Measurements from ENCODE around the gene LDHD. TPM values are rescaled to one million over a fixed set of nuclear protein-coding genes. Genes with fewer than 3 reads are reported as not detected.

LDHD gene
- total and polyA plus RNA-seq, 2 of the 13 experiments (the other 11 are each of a cell fraction or from before 2014, with no cell fraction given) = 9.1 to 9.8 TPM

DNA sequence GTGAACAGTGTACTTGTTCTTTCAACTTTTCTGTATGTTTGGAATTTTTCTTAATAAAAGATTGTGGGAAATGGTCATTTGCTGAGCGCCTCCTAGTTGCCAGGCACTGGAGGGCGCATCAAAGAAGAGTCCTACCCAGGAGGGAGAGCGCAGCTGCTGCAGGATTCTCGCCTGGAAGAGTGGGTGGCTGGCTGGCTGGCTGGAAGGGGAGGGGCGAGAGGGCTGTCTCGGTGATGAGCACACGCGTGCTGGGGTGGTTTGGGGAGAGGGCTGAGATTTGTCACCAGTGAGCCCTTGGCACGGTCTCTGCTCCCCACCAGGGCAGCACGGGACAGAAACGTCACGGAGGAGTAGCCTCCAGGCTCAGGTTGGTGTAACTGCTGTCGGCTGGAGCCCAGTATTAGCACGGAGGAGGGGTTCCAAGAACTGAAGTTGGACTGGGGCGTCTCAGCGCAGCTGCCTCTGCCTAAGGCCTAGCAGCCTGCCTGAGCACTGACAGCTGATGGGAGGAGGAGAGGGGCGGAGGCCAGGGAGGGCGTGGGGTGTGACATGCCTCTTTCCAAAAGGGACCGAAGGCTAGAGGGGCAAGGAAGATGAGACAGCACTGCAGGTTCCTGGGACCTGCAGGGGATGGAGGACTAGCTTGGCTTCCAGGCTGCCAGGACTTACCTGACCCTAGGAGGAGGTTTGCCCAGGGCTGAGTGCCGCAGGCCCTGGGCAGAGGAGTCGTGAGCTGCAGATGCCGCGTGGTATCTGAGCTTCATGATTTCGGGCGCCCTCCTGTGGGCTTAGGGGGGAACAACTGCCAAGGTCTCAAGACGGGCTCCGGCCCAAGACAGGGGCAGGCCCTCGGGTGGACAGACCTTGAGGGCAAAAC is 5.7 kb downstream of the LDHD start (continued):
- TF ChIP-seq MZF1 (CRISPR knock-in tag; IDR thresholded peaks at IDR 0.05; ENCODE audit: borderline replicate concordance) = 0 out of 2 replicates have a peak, but pooled peaks have one; percentile 24
- no peak for TF ChIP-seq FOXA1 (IDR thresholded peaks at IDR 0.05)
- 0 out of 2 replicates have a peak, but pooled peaks have one; percentile 28 for TF ChIP-seq FOXA1 (CRISPR knock-in tag; IDR thresholded peaks at IDR 0.05)
- no peak for TF ChIP-seq ATAD3A (CRISPR knock-in tag; IDR thresholded peaks at IDR 0.05)
- TF ChIP-seq TEAD3 (CRISPR knock-in tag; optimal IDR thresholded peaks at IDR 0.05; ENCODE audit: borderline replicate concordance) = peak; percentile 78
- peak; percentile 54 for TF ChIP-seq GABPB1 (CRISPR knock-in tag; IDR thresholded peaks at IDR 0.05)
- TF ChIP-seq HCFC1 (IDR thresholded peaks at IDR 0.05; ENCODE audit: low read depth, low read length) = no peak
- no peak for TF ChIP-seq MBD4 (IDR thresholded peaks at IDR 0.05; ENCODE audit: borderline replicate concordance, low read length)
- TF ChIP-seq MXD4 (CRISPR knock-in tag; IDR thresholded peaks at IDR 0.05) = peak; percentile 94
- TF ChIP-seq, protein P1, sequence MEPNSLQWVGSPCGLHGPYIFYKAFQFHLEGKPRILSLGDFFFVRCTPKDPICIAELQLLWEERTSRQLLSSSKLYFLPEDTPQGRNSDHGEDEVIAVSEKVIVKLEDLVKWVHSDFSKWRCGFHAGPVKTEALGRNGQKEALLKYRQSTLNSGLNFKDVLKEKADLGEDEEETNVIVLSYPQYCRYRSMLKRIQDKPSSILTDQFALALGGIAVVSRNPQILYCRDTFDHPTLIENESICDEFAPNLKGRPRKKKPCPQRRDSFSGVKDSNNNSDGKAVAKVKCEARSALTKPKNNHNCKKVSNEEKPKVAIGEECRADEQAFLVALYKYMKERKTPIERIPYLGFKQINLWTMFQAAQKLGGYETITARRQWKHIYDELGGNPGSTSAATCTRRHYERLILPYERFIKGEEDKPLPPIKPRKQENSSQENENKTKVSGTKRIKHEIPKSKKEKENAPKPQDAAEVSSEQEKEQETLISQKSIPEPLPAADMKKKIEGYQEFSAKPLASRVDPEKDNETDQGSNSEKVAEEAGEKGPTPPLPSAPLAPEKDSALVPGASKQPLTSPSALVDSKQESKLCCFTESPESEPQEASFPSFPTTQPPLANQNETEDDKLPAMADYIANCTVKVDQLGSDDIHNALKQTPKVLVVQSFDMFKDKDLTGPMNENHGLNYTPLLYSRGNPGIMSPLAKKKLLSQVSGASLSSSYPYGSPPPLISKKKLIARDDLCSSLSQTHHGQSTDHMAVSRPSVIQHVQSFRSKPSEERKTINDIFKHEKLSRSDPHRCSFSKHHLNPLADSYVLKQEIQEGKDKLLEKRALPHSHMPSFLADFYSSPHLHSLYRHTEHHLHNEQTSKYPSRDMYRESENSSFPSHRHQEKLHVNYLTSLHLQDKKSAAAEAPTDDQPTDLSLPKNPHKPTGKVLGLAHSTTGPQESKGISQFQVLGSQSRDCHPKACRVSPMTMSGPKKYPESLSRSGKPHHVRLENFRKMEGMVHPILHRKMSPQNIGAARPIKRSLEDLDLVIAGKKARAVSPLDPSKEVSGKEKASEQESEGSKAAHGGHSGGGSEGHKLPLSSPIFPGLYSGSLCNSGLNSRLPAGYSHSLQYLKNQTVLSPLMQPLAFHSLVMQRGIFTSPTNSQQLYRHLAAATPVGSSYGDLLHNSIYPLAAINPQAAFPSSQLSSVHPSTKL (CRISPR knock-in tag; IDR thresholded peaks at IDR 0.05) = 0 out of 2 replicates have a peak, but pooled peaks have one; percentile 50
- peak; percentile 26; the same call in 1 of the 2 replicates for TF ChIP-seq BCL6 (CRISPR knock-in tag; IDR thresholded peaks at IDR 0.05)
- TF ChIP-seq NCOA2 (CRISPR knock-in tag; IDR thresholded peaks at IDR 0.05) = no peak; the same call in 1 of the 2 replicates
- TF ChIP-seq, protein P2, sequence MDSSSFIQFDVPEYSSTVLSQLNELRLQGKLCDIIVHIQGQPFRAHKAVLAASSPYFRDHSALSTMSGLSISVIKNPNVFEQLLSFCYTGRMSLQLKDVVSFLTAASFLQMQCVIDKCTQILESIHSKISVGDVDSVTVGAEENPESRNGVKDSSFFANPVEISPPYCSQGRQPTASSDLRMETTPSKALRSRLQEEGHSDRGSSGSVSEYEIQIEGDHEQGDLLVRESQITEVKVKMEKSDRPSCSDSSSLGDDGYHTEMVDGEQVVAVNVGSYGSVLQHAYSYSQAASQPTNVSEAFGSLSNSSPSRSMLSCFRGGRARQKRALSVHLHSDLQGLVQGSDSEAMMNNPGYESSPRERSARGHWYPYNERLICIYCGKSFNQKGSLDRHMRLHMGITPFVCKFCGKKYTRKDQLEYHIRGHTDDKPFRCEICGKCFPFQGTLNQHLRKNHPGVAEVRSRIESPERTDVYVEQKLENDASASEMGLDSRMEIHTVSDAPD (CRISPR knock-in tag; IDR thresholded peaks at IDR 0.05) = 0 out of 2 replicates have a peak, but pooled peaks have one; percentile 30
- TF ChIP-seq KAT7 (CRISPR knock-in tag; IDR thresholded peaks at IDR 0.05; ENCODE audit: borderline replicate concordance) = peak; percentile 47; the same call in 1 of the 2 replicates
- TF ChIP-seq ZFX (CRISPR knock-in tag; IDR thresholded peaks at IDR 0.05; ENCODE audit: low read depth) = peak; percentile 84
- TF ChIP-seq MED1 (CRISPR knock-in tag; IDR thresholded peaks at IDR 0.05) = peak; percentile 67
- peak; percentile 27; the same call in 1 of the 2 replicates for TF ChIP-seq SIN3B (IDR thresholded peaks at IDR 0.05; ENCODE audit: low read length)
- TF ChIP-seq, protein P3, sequence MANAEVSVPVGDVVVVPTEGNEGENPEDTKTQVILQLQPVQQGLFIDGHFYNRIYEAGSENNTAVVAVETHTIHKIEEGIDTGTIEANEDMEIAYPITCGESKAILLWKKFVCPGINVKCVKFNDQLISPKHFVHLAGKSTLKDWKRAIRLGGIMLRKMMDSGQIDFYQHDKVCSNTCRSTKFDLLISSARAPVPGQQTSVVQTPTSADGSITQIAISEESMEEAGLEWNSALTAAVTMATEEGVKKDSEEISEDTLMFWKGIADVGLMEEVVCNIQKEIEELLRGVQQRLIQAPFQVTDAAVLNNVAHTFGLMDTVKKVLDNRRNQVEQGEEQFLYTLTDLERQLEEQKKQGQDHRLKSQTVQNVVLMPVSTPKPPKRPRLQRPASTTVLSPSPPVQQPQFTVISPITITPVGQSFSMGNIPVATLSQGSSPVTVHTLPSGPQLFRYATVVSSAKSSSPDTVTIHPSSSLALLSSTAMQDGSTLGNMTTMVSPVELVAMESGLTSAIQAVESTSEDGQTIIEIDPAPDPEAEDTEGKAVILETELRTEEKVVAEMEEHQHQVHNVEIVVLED (CRISPR knock-in tag; IDR thresholded peaks at IDR 0.05; ENCODE audit: borderline replicate concordance) = no peak
- TF ChIP-seq, protein P4, sequence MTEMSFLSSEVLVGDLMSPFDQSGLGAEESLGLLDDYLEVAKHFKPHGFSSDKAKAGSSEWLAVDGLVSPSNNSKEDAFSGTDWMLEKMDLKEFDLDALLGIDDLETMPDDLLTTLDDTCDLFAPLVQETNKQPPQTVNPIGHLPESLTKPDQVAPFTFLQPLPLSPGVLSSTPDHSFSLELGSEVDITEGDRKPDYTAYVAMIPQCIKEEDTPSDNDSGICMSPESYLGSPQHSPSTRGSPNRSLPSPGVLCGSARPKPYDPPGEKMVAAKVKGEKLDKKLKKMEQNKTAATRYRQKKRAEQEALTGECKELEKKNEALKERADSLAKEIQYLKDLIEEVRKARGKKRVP (CRISPR knock-in tag; IDR thresholded peaks at IDR 0.05) = no peak
- TF ChIP-seq ZNF331 (CRISPR knock-in tag; IDR thresholded peaks at IDR 0.05) = peak; percentile 80
- TF ChIP-seq ZNF761 (CRISPR knock-in tag; conservative IDR thresholded peaks at IDR 0.05) = no peak
- no peak for TF ChIP-seq ZSCAN25 (CRISPR knock-in tag; IDR thresholded peaks at IDR 0.05)
- TF ChIP-seq MXI1 (IDR thresholded peaks at IDR 0.05; ENCODE audit: borderline replicate concordance, low read depth, low read length) = peak; percentile 78; the same call in 1 of the 3 replicates
